Neural cell (in vitro differentiated cells): ENCODE data around the gene SS18. TPM values are rescaled to one million over a fixed set of nuclear protein-coding genes. Genes with fewer than 3 reads are reported as not detected.

ENCODE experiments used
- H2AFZ ChIP-seq: fragments of 200-600, 300-800 bp; sonication (generic), shearing (Covaris generic); 2 replicates; pipeline ENCODE4 v1.6.0; 2014; ENCODE audit warnings: low read depth, mild to moderate bottlenecking, antibody characterized with exemption, low read length, moderate library complexity
- H3F3A ChIP-seq: fragments of 200-600 bp; shearing (Covaris generic); 2 replicates; pipeline ENCODE4 v1.6.1; 2016; ENCODE audit warnings: mild to moderate bottlenecking, moderate library complexity, mixed read lengths, antibody characterized with exemption, low read length; ENCODE audit not compliant: insufficient read depth, poor library complexity, severe bottlenecking
- H3K27ac ChIP-seq: fragments of 200-600, 300-800 bp; sonication (generic), shearing (Covaris generic); 2 replicates; pipeline ENCODE4 v1.5.1; 2014; ENCODE audit warnings: mild to moderate bottlenecking, low read length, moderate library complexity
- H3K27me3 ChIP-seq: fragments of 300-800, 200-600 bp; sonication (generic), shearing (Covaris generic); 2 replicates; pipeline ENCODE4 v1.6.0; 2014; ENCODE audit warnings: mild to moderate bottlenecking, low read depth, low read length, moderate library complexity; ENCODE audit not compliant: insufficient read depth
- H3K36me3 ChIP-seq: fragments of 300-800, 200-600 bp; sonication (generic), shearing (Covaris generic); 2 replicates; pipeline ENCODE4 v1.5.1; 2014; ENCODE audit warnings: mild to moderate bottlenecking, antibody characterized with exemption, low read length, moderate library complexity; ENCODE audit not compliant: insufficient read depth
- H3K4me2 ChIP-seq: fragments of 300-800, 200-600 bp; sonication (generic), shearing (Covaris generic); 2 replicates; pipeline ENCODE4 v1.6.0; 2014; ENCODE audit warnings: mild to moderate bottlenecking, low read length
- H3K4me3 ChIP-seq: fragments of 300-800, 200-600 bp; sonication (generic), shearing (Covaris generic); 2 replicates; pipeline ENCODE4 v1.5.1; 2014; ENCODE audit warnings: mild to moderate bottlenecking, low read length, moderate library complexity
- H3K79me2 ChIP-seq: fragments of 200-600 bp; shearing (Covaris generic); replicated peaks from 2 replicates; pipeline ENCODE4 v1.6.0; 2014; ENCODE audit warnings: mild to moderate bottlenecking, low read length, moderate library complexity; ENCODE audit not compliant: insufficient read depth
- H3K9ac ChIP-seq: fragments of 300-800, 200-600 bp; sonication (generic), shearing (Covaris generic); 2 replicates; pipeline ENCODE4 v1.6.1; 2016; ENCODE audit warnings: mild to moderate bottlenecking, low read length, mixed read lengths
- H3K9me2 ChIP-seq: fragments of 200-600 bp; shearing (Covaris generic); 2 replicates; pipeline ENCODE4 v1.6.1; 2016; ENCODE audit warnings: mild to moderate bottlenecking, low read length, mixed read lengths; ENCODE audit not compliant: insufficient read depth
- H3K9me3 ChIP-seq: fragments of 200-600, 300-800 bp; sonication (generic), shearing (Covaris generic); 2 replicates; pipeline ENCODE4 v1.6.1; 2016; ENCODE audit warnings: mild to moderate bottlenecking, mixed run types, low read length, moderate library complexity, mixed read lengths
- H4K20me1 ChIP-seq: fragments of 200-600 bp; shearing (Covaris generic); 2 replicates; pipeline ENCODE4 v1.6.1; 2016; ENCODE audit warnings: mild to moderate bottlenecking, mixed run types; ENCODE audit not compliant: insufficient read depth
- EP300 ChIP-seq: fragments of 450-650 bp; conservative IDR thresholded peaks from 2 replicates; pipeline ENCODE4 v1.6.1; 2014; ENCODE audit warnings: antibody characterized with exemption, mild to moderate bottlenecking, moderate library complexity; ENCODE audit not compliant: poor library complexity, severe bottlenecking
- EZH2 ChIP-seq: fragments of 200-600, 300-800 bp; shearing (Covaris generic), sonication (generic); IDR thresholded peaks from 2 replicates; pipeline ENCODE4 v1.6.1; 2014; ENCODE audit warnings: antibody characterized with exemption, low read length, borderline replicate concordance, mild to moderate bottlenecking; ENCODE audit not compliant: insufficient read depth, poor library complexity, severe bottlenecking
- MXI1 ChIP-seq: fragments of 450-650 bp; conservative IDR thresholded peaks from 2 replicates; pipeline ENCODE4 v1.6.1; 2014; ENCODE audit warnings: antibody characterized with exemption, mild to moderate bottlenecking; ENCODE audit not compliant: poor library complexity, severe bottlenecking
- POLR2AphosphoS5 ChIP-seq: IDR thresholded peaks from 2 replicates; pipeline ENCODE4 v1.6.1; 2012
- RAD21 ChIP-seq: fragments of 450-650 bp; conservative IDR thresholded peaks from 2 replicates; pipeline ENCODE4 v1.6.1; 2014; ENCODE audit warnings: antibody characterized with exemption, mild to moderate bottlenecking, moderate library complexity
- SMC3 ChIP-seq: fragments of 450-650 bp; conservative IDR thresholded peaks from 2 replicates; pipeline ENCODE4 v1.6.1; 2014; ENCODE audit warnings: antibody characterized with exemption, mild to moderate bottlenecking, moderate library complexity; ENCODE audit not compliant: poor library complexity
- TAF1 ChIP-seq: IDR thresholded peaks from 2 replicates; pipeline ENCODE4 v1.6.1; 2012; ENCODE audit warnings: low read depth
- polyA plus RNA-seq: library from polyadenylated mRNA; depleted of rRNA; stranded (reverse); fragments of >200 nt; gene quantifications from 2 replicates; pipeline ENCODE4 v1.2.3, GENCODE V29; 2014
- TF ChIP-seq, protein P1 (sequence below): fragments of 450-650 bp; IDR thresholded peaks from 2 replicates; pipeline ENCODE4 v1.5.1; 2014; ENCODE audit warnings: antibody characterized with exemption, mild to moderate bottlenecking, moderate library complexity; ENCODE audit not compliant: poor library complexity, severe bottlenecking
- TF ChIP-seq, protein P2 (sequence below): IDR thresholded peaks from 2 replicates; pipeline ENCODE4 v1.6.1; 2012; ENCODE audit warnings: borderline replicate concordance

Gene SS18
- polyA plus RNA-seq, 1 donor from 2014 or later: 62.0 TPM

DNA sequence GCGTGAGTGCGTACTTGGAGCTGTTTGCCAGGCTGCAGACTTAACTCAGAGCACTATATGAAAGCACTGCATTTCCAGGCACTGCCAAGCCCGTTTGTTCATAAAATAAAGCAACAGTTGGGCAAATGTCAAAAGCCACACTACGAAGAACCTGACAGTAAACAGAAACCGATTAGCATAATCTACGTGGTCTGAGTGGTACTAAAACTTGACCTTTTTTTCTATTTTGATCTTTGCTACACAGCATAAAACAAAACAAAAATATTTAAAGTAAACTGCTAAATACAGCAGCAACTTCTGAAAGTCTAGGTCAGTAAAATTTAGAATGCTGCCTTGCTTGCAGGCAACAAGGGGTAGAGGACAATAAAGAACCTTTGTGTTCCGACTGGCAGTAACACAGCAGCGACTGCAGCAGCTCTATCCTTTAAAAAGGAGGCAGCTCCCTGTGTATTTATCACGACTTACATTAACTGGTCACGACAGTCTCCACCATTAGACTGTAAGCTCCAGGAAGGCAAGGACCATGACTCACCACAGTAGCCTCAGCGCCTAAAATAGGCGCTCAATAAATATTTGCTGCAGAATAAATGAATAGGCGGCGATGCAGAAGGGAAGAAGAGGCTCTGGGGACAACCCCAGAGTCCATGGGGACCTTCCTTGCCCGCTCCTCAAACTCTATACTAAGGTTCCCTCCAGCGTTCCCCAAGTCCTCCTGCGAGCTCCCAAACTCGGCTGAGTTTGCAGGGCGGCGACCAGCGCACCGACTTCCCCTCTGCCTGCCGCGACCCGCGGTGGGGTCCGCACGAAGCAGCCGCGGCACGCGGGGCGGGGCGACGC, 902 bp downstream of the SS18 start:
- H3K27me3 ChIP-seq: no peaks in the 10 kb centered on the region
- TF ChIP-seq TAF1: peak; percentile 16
- TF ChIP-seq, protein P1, sequence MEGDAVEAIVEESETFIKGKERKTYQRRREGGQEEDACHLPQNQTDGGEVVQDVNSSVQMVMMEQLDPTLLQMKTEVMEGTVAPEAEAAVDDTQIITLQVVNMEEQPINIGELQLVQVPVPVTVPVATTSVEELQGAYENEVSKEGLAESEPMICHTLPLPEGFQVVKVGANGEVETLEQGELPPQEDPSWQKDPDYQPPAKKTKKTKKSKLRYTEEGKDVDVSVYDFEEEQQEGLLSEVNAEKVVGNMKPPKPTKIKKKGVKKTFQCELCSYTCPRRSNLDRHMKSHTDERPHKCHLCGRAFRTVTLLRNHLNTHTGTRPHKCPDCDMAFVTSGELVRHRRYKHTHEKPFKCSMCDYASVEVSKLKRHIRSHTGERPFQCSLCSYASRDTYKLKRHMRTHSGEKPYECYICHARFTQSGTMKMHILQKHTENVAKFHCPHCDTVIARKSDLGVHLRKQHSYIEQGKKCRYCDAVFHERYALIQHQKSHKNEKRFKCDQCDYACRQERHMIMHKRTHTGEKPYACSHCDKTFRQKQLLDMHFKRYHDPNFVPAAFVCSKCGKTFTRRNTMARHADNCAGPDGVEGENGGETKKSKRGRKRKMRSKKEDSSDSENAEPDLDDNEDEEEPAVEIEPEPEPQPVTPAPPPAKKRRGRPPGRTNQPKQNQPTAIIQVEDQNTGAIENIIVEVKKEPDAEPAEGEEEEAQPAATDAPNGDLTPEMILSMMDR: no peak
- H3K27ac ChIP-seq: no peak overlapping the region
- H3K9ac ChIP-seq: peak overlapping the region; percentile 89
- H2AFZ ChIP-seq: peak overlapping the region; percentile 2
- no peaks in the 10 kb centered on the region for H3K9me2 ChIP-seq
- H3K9me3 ChIP-seq: no peaks in the 10 kb centered on the region
- no peaks in the 10 kb centered on the region for H3F3A ChIP-seq
- H4K20me1 ChIP-seq: no peaks in the 10 kb centered on the region
- H3K36me3 ChIP-seq: peaks cover 5% of the 10 kb centered on the region
- peaks cover 46% of the 10 kb centered on the region for H3K79me2 ChIP-seq
- H3K4me3 ChIP-seq: peak overlapping the region; percentile 93
- peak overlapping the region; percentile 60 for H3K4me2 ChIP-seq

DNA sequence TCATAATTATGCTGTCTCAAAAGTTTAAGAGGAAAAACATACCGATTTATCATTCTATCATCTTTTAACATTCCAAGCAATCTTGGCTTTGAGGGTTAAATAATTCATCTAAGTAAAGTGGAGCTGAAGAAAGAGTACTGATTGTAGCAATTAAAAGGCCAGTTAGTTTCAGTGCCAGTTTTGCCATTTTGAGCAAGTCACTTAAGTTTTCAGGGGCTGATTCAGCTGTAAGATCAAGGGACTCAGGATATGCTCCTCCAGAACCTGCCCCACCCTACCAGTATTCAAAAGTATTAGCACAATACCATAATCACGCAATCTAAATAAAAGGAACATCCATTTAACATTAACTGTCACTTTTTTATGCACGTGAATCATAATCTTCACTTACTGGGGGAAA, 1.9 kb downstream of the SS18 start:
- Histone ChIP-seq H3K9me3 (no peaks in the 10 kb centered on the region), H3K36me3 (peaks cover 5% of the 10 kb centered on the region), H4K20me1 (no peaks in the 10 kb centered on the region), H3K27me3 (no peaks in the 10 kb centered on the region), H3F3A (no peaks in the 10 kb centered on the region), H3K4me2 (peak overlapping the region; percentile 60), H3K4me3 (peak overlapping the region; percentile 93), H3K9ac (no peak overlapping the region), H3K9me2 (no peaks in the 10 kb centered on the region), H3K79me2 (peaks cover 48% of the 10 kb centered on the region), H2AFZ (no peak overlapping the region), H3K27ac (no peak overlapping the region)
- TF ChIP-seq RAD21: no peak
- TF ChIP-seq MXI1: no peak
- TF ChIP-seq, protein P2, sequence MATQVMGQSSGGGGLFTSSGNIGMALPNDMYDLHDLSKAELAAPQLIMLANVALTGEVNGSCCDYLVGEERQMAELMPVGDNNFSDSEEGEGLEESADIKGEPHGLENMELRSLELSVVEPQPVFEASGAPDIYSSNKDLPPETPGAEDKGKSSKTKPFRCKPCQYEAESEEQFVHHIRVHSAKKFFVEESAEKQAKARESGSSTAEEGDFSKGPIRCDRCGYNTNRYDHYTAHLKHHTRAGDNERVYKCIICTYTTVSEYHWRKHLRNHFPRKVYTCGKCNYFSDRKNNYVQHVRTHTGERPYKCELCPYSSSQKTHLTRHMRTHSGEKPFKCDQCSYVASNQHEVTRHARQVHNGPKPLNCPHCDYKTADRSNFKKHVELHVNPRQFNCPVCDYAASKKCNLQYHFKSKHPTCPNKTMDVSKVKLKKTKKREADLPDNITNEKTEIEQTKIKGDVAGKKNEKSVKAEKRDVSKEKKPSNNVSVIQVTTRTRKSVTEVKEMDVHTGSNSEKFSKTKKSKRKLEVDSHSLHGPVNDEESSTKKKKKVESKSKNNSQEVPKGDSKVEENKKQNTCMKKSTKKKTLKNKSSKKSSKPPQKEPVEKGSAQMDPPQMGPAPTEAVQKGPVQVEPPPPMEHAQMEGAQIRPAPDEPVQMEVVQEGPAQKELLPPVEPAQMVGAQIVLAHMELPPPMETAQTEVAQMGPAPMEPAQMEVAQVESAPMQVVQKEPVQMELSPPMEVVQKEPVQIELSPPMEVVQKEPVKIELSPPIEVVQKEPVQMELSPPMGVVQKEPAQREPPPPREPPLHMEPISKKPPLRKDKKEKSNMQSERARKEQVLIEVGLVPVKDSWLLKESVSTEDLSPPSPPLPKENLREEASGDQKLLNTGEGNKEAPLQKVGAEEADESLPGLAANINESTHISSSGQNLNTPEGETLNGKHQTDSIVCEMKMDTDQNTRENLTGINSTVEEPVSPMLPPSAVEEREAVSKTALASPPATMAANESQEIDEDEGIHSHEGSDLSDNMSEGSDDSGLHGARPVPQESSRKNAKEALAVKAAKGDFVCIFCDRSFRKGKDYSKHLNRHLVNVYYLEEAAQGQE: no peak
- no peak for TF ChIP-seq EZH2
- no peak for TF ChIP-seq TAF1
- TF ChIP-seq EP300: no peak

DNA sequence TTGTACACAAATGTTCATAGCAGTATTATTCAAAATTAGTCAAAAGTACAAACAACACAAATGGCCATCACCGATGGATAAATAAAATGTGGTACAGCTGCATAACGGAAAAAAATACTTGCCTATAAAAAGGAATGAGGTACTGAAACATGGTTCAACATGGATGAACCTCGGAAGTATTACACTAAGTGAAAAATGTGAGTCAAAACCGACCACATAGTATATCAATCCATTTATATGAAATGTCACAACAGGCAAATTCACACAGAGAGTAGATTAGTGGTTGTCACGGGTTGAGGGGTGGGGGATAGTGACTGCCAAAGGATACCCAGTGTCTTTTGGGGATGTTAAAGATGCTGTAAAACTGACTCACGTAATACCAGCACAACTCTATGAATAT, 3.5 kb downstream of the SS18 start:
- Histone ChIP-seq H3K9me3 (no peaks in the 10 kb centered on the region), H3K9ac (no peak overlapping the region), H3K36me3 (peaks cover 5% of the 10 kb centered on the region), H3K27me3 (no peaks in the 10 kb centered on the region), H3K9me2 (no peaks in the 10 kb centered on the region), H3K27ac (no peak overlapping the region), H2AFZ (no peak overlapping the region), H3F3A (no peaks in the 10 kb centered on the region), H4K20me1 (no peaks in the 10 kb centered on the region), H3K79me2 (peaks cover 56% of the 10 kb centered on the region), H3K4me2 (no peak overlapping the region), H3K4me3 (no peak overlapping the region)
- TF ChIP-seq, protein P1: no peak
- TF ChIP-seq TAF1 (no peak), EZH2 (no peak), EP300 (no peak), RAD21 (no peak), MXI1 (no peak), POLR2AphosphoS5 (no peak), SMC3 (no peak)
- TF ChIP-seq, protein P2: no peak
